ENCODE measurements around the gene TTLL11. TPM values are rescaled to one million over a fixed set of nuclear protein-coding genes. Genes with fewer than 3 reads are reported as not detected.

Gene TTLL11
- total and polyA plus RNA-seq, 2 of the 8 experiments (the other 6 are each of a cell fraction or from before 2014, with no cell fraction given) = 0.56 to 0.80 TPM

DNA sequence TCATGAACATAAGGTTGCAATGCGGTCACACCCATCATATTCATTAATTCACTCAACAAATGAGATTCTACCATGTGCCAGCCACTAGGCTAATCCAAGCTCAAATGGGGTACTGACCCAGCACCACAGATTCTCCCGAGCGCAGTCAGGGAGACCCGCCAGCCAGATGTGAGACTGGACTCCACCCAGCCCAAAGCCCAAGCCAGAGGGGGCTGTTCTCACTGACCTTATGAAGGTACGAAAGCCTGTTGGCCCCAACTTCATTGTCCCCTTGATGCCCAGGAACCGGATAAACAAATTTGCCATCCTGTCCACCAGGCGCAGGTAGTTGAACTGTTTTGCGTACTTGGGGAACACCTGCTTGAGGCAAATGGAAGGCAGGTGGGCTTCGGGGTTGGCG is 222.8 kb downstream of the TTLL11 start (continued):
- TF ChIP-seq SIRT6 (IDR thresholded peaks at IDR 0.05; ENCODE audit: low read length) = no peak

Data from H1 (cell line).